Calu3 (cell line): ENCODE results near the gene DNAI1. TPM values are rescaled to one million over a fixed set of nuclear protein-coding genes. Genes with fewer than 3 reads are reported as not detected.
"Not testable (repeated sequence)": the region's sequence is repeated elsewhere in the genome, so short reads cannot be mapped to it uniquely, and the experiment has no call there.

ENCODE experiments used
- BruUV-seq: library from RNA; stranded (reverse); fragments of 400-500 nt; replicated peaks from 2 replicates; lab custom pipeline; 2021; lab: Mats Ljungman, UMichigan
- CTCF ChIA-PET: fragments of 300-600 bp; sonication (Branson Sonifier 250); formaldehyde crosslinking; loops from one replicate; lab custom pipeline; 2022; ENCODE audit warnings: antibody characterized with exemption; lab: Charles Lee
- DNase-seq: peaks from one replicate; pipeline ENCODE4 v3.0.0; 2022
- H3K27ac Mint-ChIP-seq: one replicate; pipeline ENCODE4 v1.8.0; 2022; ENCODE audit warnings: mixed read lengths; ENCODE audit not compliant: unreplicated experiment
- H3K27me3 Mint-ChIP-seq: one replicate; pipeline ENCODE4 v1.8.0; 2022; ENCODE audit warnings: mixed read lengths; ENCODE audit not compliant: unreplicated experiment
- H3K36me3 Mint-ChIP-seq: one replicate; pipeline ENCODE4 v1.8.0; 2022; ENCODE audit warnings: mild to moderate bottlenecking, moderate library complexity, mixed read lengths; ENCODE audit not compliant: insufficient read depth, unreplicated experiment
- H3K4me1 Mint-ChIP-seq: one replicate; pipeline ENCODE4 v1.8.0; 2022; ENCODE audit warnings: mild to moderate bottlenecking, low read depth, mixed read lengths; ENCODE audit not compliant: unreplicated experiment
- H3K4me3 Mint-ChIP-seq: one replicate; pipeline ENCODE4 v1.8.0; 2022; ENCODE audit warnings: mild to moderate bottlenecking, low read depth, moderate library complexity, mixed read lengths; ENCODE audit not compliant: unreplicated experiment
- H3K9me3 Mint-ChIP-seq: one replicate; pipeline ENCODE4 v1.8.0; 2022; ENCODE audit warnings: low read depth, mixed read lengths; ENCODE audit not compliant: unreplicated experiment
- intact Hi-C: fragments of 100-400 bp; cut with micrococcal nuclease; formaldehyde crosslinking; loops from one replicate; pipeline ENCODE4 v1.10.0; 2022; ENCODE audit not compliant: unreplicated experiment
- total RNA-seq: library from RNA; stranded (reverse); gene quantifications from 2 replicates; pipeline ENCODE4 v1.2.3, GENCODE V29; 2022
- TF ChIP-seq, protein P1 (sequence below): fragments of 200-600 bp; IDR thresholded peaks from one replicate; pipeline ENCODE4 v1.8.0; 2022; ENCODE audit warnings: antibody characterized with exemption; ENCODE audit not compliant: unreplicated experiment

Gene DNAI1
- total RNA-seq, 1 experiment from 2014 or later = not detected

DNA sequence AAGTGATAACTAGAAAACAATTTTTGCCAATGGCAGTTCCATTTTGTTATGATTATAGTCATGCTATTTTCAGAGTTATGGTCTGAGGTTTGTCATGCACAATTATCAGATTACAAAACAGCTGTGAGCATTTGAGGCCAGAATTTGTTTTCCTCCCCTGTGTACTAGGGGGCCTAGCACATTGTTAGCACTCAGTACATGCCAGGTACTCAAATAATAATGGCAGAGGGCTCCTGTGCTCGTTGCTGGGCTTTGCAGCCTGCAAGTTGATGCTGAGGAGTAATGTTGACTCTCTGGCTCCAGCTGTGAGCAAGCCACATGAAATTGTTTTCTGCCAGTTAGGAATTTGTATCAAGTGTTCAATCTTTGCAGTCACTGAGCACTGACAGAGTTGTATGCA, 6.9 kb downstream of the DNAI1 start:
- Mint-ChIP-seq H3K9me3 (no peaks in the 10 kb centered on the region), H3K27me3 (peaks cover 17% of the 10 kb centered on the region), H3K36me3 (no peaks in the 10 kb centered on the region), H3K4me1 (no peaks in the 10 kb centered on the region), H3K27ac (no peak overlapping the region), H3K4me3 (no peak overlapping the region)
- intact Hi-C loops = no loop called here
- no peak for DNase-seq
- TF ChIP-seq, protein P1, sequence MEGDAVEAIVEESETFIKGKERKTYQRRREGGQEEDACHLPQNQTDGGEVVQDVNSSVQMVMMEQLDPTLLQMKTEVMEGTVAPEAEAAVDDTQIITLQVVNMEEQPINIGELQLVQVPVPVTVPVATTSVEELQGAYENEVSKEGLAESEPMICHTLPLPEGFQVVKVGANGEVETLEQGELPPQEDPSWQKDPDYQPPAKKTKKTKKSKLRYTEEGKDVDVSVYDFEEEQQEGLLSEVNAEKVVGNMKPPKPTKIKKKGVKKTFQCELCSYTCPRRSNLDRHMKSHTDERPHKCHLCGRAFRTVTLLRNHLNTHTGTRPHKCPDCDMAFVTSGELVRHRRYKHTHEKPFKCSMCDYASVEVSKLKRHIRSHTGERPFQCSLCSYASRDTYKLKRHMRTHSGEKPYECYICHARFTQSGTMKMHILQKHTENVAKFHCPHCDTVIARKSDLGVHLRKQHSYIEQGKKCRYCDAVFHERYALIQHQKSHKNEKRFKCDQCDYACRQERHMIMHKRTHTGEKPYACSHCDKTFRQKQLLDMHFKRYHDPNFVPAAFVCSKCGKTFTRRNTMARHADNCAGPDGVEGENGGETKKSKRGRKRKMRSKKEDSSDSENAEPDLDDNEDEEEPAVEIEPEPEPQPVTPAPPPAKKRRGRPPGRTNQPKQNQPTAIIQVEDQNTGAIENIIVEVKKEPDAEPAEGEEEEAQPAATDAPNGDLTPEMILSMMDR = no peak
- BruUV-seq = no TSS peak
- CTCF ChIA-PET = no interaction called here

DNA sequence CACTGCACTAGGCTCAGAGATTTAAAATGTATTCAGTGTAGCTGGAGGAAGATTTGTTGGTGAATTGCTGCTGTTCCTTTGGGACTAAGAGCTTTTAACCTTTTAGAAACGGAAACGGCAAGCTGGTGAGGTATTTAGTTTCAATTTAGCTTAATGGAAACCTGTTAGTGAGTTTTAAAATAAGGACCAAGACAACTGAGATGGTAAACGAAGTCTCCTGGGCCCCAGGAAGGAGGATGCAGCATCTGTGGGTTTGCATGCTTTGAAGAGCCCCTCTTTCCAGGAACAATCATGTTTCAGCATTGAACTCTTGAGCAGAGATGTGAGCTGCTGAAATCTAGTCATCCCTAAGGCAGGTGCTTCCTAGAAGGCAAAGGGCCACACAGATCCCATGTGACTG, 16.5 kb downstream of the DNAI1 start:
- Mint-ChIP-seq H3K36me3 (no peaks in the 10 kb centered on the region), H3K9me3 (no peaks in the 10 kb centered on the region), H3K27ac (no peak overlapping the region), H3K4me3 (no peak overlapping the region), H3K27me3 (peaks cover 45% of the 10 kb centered on the region), H3K4me1 (no peaks in the 10 kb centered on the region)
- TF ChIP-seq, protein P1 = no peak
- no peak for DNase-seq
- intact Hi-C loops = no loop called here
- CTCF ChIA-PET = interaction anchor here (0.7 kb wide), 1 partner anchor 694 kb away, joined by 3 read pairs; no protein-coding TSS in a partner anchor
- no TSS peak for BruUV-seq

DNA sequence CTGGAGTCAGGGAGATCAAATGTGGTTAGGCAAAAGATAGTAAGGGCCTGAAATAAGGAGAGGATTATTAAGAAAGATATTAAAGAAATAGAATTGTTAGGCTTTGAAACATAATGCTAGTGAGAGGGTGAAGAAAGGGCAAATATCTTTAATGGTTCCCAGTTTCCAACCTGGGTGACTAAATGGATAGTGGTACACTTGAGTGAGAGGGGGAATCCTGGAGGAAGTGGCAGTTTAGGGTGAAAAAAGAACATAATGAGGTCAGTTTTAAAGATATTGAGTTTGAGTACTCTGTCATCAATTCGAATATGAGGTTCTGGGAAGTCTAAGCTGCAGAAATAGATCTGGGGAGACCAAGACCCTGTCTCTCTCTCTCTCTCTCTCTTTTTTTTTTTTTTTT, 18.9 kb downstream of the DNAI1 start:
- TF ChIP-seq, protein P1 = no peak
- BruUV-seq = no TSS peak
- H3K9me3 Mint-ChIP-seq = no peaks in the 10 kb centered on the region
- peaks cover 47% of the 10 kb centered on the region for H3K27me3 Mint-ChIP-seq
- DNase-seq = no peak
- CTCF ChIA-PET = no interaction called here
- intact Hi-C loops = no loop called here
- H3K4me3 Mint-ChIP-seq = no peak overlapping the region
- H3K36me3 Mint-ChIP-seq = no peaks in the 10 kb centered on the region
- no peak overlapping the region for H3K27ac Mint-ChIP-seq
- H3K4me1 Mint-ChIP-seq = no peaks in the 10 kb centered on the region

GRCh38 chr9:34479431-34479866, 20.8 kb downstream of the DNAI1 start:
- no peaks in the 10 kb centered on the region for H3K36me3 Mint-ChIP-seq
- no peaks in the 10 kb centered on the region for H3K9me3 Mint-ChIP-seq
- no peak for DNase-seq
- CTCF ChIA-PET = no interaction called here
- H3K27ac Mint-ChIP-seq = no peak overlapping the region
- H3K4me3 Mint-ChIP-seq = no peak overlapping the region
- H3K27me3 Mint-ChIP-seq = peaks cover 47% of the 10 kb centered on the region
- H3K4me1 Mint-ChIP-seq = no peaks in the 10 kb centered on the region
- intact Hi-C loops = no loop called here
- TF ChIP-seq, protein P1 = no peak
- BruUV-seq = no TSS peak

DNA sequence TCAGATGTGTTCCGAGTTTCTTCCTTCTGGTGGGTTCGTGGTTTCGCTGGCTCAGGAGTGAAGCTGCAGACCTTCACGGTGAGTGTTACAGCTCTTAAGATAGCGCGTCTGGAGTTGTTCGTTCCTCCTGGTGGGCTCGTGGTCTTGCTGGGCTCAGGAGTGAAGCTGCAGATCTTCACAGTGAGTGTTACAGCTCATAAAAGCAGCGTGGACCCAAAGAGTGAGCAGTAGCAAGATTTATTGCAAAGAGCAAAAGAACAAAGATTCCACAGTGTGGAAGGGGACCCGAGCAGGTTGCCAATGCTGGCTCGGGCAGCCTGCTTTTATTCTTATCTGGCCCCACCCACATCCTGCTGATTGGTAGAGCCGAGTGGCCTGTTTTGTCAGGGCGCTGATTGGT, 23.0 kb downstream of the DNAI1 start:
- DNase-seq, CTCF ChIA-PET, H3K4me1 Mint-ChIP-seq, H3K9me3 Mint-ChIP-seq, intact Hi-C loops, BruUV-seq, H3K4me3 Mint-ChIP-seq, H3K27ac Mint-ChIP-seq, H3K36me3 Mint-ChIP-seq: not testable (repeated sequence)
- H3K27me3 Mint-ChIP-seq = peaks cover 37% of the 10 kb centered on the region

DNA sequence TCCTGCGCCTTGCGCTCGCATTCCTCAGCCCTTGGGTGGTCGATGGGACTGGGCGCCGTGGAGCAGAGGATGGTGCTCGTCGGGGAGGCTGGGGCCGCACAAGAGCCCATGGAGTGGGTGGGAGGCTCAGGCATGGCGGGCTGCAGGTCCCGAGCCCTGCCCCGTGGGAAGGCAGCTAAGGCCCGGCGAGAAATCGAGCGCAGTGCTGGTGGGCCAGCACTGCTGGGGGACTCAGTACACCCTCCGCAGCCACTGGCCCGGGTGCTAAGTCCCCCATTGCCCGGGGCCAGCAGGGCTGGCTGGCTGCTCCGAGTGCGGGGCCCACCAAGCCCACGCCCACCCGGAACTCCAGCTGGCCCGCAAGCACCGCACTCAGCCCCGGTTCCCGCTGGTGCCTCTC, 24.1 kb downstream of the DNAI1 start:
- CTCF ChIA-PET, H3K9me3 Mint-ChIP-seq, H3K4me3 Mint-ChIP-seq, H3K36me3 Mint-ChIP-seq, H3K27ac Mint-ChIP-seq, DNase-seq, intact Hi-C loops, H3K4me1 Mint-ChIP-seq, BruUV-seq: not testable (repeated sequence)
- H3K27me3 Mint-ChIP-seq = peaks cover 28% of the 10 kb centered on the region
